ENCODE measurements around the gene SYCN.

The SYCN gene

GRCh38 chr19:39155741-39156140, 48.3 kb downstream of the SYCN start:
- DNase-seq (ENCODE audit: low read depth) = no peak

DNA sequence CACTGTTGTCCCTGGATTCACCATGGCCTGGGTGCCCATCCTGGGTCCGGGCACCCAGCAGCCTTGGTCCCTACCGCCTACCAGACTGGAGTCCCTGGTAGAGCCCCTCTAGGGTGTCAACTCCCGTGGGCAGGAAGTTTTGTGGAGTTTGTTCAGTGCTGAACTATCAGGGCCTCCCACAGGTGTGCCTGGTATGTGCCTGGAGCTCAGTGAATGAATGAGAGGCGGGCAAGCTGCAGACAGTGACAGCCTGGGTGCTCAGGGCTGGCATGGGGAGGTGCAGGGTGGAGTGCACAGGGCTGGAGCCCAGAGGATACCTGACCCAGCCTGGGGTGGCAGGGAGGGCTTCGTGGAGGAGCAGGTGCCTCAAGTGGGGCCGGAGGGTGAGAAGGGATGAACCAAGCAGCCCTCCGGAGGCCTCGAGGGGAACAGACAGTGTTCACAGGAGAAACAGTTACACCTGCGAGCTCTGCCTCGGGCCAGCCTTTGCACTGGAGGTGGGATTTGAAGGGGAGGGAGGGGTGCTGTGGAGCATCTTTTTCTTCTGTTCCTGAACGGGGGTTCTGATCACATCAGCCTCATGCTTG, 48.9 kb downstream of the SYCN start:
- DNase-seq (ENCODE audit: low read depth) = no peak

- DNase-seq (ENCODE audit: low read depth) = no peak
Measured at GRCh38 chr19:39154629-39155100, 49.4 kb downstream of the SYCN start.

GRCh38 chr19:39154100-39154628, 49.9 kb downstream of the SYCN start:
- DNase-seq (ENCODE audit: low read depth) = no peak
